ENCODE data around the gene IFIT5.
"Not testable (repeated sequence)": the region's sequence is repeated elsewhere in the genome, so short reads cannot be mapped to it uniquely, and the experiment has no call there.

The IFIT5 gene

DNA sequence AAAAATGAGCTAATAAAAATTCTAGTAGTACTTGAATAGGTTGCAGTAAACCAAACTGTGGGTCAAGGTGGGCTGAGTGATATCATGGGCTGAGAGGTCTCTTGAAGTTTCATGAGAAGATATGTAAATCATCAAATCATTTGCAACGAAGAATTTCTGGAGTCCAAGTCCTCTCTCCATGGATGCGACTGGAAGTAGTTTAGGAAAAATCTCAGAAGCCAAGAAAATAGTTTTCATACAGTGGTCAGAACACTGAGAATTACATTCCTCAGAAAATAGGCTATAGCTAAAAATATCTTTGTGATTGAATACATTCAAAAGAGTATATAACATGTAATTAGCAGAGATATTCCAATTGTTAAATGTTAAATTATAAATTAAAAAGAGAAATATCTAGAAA is 25.6 kb upstream of the IFIT5 start:
- Histone ChIP-seq H3F3A (ENCODE audit: insufficient read depth, low read length) (no peaks in the 10 kb centered on the region), H3K9me2 (ENCODE audit: low read depth, low read length) (no peaks in the 10 kb centered on the region), H3K9ac (ENCODE audit: low read length) (no peak overlapping the region), H3K79me2 (ENCODE audit: insufficient read depth, low read length) (no peaks in the 10 kb centered on the region), H3K4me1 (ENCODE audit: insufficient read depth, low read length, severe bottlenecking) (no peaks in the 10 kb centered on the region), H3K4me2 (ENCODE audit: low read length) (no peak overlapping the region), H4K20me1 (ENCODE audit: insufficient read depth, low read length) (no peaks in the 10 kb centered on the region), H3K36me3 (ENCODE audit: insufficient read depth, low read length) (no peaks in the 10 kb centered on the region), H3K27me3 (ENCODE audit: insufficient read depth, low read length) (no peaks in the 10 kb centered on the region), H3K9me3 (ENCODE audit: low read length) (no peaks in the 10 kb centered on the region), H3K27ac (ENCODE audit: low read depth, low read length, poor library complexity, severe bottlenecking) (no peak overlapping the region), H3K4me3 (ENCODE audit: low read depth, low read length, poor library complexity, severe bottlenecking) (no peak overlapping the region), H2AFZ (ENCODE audit: low read length) (no peak overlapping the region)
- TF ChIP-seq, protein P1, sequence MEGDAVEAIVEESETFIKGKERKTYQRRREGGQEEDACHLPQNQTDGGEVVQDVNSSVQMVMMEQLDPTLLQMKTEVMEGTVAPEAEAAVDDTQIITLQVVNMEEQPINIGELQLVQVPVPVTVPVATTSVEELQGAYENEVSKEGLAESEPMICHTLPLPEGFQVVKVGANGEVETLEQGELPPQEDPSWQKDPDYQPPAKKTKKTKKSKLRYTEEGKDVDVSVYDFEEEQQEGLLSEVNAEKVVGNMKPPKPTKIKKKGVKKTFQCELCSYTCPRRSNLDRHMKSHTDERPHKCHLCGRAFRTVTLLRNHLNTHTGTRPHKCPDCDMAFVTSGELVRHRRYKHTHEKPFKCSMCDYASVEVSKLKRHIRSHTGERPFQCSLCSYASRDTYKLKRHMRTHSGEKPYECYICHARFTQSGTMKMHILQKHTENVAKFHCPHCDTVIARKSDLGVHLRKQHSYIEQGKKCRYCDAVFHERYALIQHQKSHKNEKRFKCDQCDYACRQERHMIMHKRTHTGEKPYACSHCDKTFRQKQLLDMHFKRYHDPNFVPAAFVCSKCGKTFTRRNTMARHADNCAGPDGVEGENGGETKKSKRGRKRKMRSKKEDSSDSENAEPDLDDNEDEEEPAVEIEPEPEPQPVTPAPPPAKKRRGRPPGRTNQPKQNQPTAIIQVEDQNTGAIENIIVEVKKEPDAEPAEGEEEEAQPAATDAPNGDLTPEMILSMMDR (IDR thresholded peaks at IDR 0.05; ENCODE audit: low read length), result no peak
- no peak for TF ChIP-seq EZH2 (IDR thresholded peaks at IDR 0.05; ENCODE audit: borderline replicate concordance, low read length)

DNA sequence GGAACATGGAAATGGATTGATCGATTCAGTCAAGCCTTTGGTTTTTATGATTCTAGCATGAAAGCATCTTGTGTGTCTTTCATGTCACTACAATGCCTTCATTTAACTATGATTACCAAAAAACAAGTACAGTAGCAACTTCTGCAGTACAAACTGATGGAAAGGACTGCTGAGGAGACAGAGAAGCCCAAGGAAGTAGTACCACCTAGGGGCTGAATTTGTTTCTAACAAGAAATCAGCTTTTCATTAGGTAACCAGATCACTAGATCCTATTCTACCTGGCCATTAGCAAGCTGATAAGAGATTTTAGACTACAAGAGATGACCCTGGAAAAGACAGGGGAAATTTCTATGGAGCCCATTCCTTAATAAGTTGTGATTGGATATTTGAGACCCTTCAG is 25.1 kb upstream of the IFIT5 start:
- no peaks in the 10 kb centered on the region for H3K9me2 ChIP-seq (ENCODE audit: low read depth, low read length)
- no peak overlapping the region for H2AFZ ChIP-seq (ENCODE audit: low read length)
- no peak overlapping the region for H3K9ac ChIP-seq (ENCODE audit: low read length)
- no peaks in the 10 kb centered on the region for H4K20me1 ChIP-seq (ENCODE audit: insufficient read depth, low read length)
- TF ChIP-seq, protein P1 (IDR thresholded peaks at IDR 0.05; ENCODE audit: low read length), result no peak; the same call in 1 of the 2 replicates
- no peak for TF ChIP-seq EZH2 (IDR thresholded peaks at IDR 0.05; ENCODE audit: borderline replicate concordance, low read length)
- no peak overlapping the region for H3K4me2 ChIP-seq (ENCODE audit: low read length)
- no peak overlapping the region for H3K27ac ChIP-seq (ENCODE audit: low read depth, low read length, poor library complexity, severe bottlenecking)
- H3K36me3 ChIP-seq (ENCODE audit: insufficient read depth, low read length), result no peaks in the 10 kb centered on the region
- no peaks in the 10 kb centered on the region for H3K79me2 ChIP-seq (ENCODE audit: insufficient read depth, low read length)
- no peaks in the 10 kb centered on the region for H3K4me1 ChIP-seq (ENCODE audit: insufficient read depth, low read length, severe bottlenecking)
- H3K4me3 ChIP-seq (ENCODE audit: low read depth, low read length, poor library complexity, severe bottlenecking), result no peak overlapping the region
- no peaks in the 10 kb centered on the region for H3K9me3 ChIP-seq (ENCODE audit: low read length)
- H3K27me3 ChIP-seq (ENCODE audit: insufficient read depth, low read length), result no peaks in the 10 kb centered on the region
- H3F3A ChIP-seq (ENCODE audit: insufficient read depth, low read length), result no peaks in the 10 kb centered on the region

DNA sequence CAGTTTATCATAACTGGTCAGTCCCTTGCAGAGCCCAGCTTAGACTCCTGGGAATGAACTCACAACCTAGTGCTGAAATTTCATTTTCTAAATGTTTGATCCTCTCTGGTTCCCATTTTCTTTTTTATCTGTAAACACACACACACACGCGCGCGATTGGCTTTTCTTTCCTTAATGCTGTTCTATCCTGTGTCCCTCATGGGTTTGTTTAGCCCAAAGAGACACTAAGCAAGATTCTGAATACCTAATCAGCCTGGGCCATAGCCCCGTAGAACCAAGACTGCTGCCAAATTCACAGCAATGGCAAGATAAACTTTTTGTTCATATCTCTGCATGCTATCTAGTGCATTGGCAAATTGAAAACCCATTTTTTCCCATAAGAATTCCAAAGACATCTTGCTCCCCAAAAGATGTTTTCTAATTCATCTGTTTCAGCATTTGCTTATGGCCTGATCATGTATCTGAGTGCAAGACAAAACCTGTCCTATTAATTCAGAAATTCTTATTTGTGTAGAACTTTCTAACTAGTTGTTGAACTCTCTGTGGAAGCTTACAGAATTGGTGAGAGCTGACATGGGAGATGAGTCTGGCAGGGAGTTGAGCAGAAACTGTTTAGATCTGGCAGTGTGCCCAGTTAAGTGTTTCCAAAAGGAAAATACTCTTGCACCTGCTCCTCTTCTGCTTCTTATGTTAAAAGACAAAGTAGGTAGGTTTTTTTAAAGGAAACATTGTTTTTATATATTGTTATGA is 23.7 kb upstream of the IFIT5 start:
- H3K4me3 ChIP-seq (ENCODE audit: low read depth, low read length, poor library complexity, severe bottlenecking), result no peak overlapping the region
- H3F3A ChIP-seq (ENCODE audit: insufficient read depth, low read length), result no peaks in the 10 kb centered on the region
- H2AFZ ChIP-seq (ENCODE audit: low read length), result no peak overlapping the region
- no peaks in the 10 kb centered on the region for H3K36me3 ChIP-seq (ENCODE audit: insufficient read depth, low read length)
- no peak overlapping the region for H3K4me2 ChIP-seq (ENCODE audit: low read length)
- H3K4me1 ChIP-seq (ENCODE audit: insufficient read depth, low read length, severe bottlenecking), result no peaks in the 10 kb centered on the region
- no peak overlapping the region for H3K9ac ChIP-seq (ENCODE audit: low read length)
- H3K27me3 ChIP-seq (ENCODE audit: insufficient read depth, low read length), result no peaks in the 10 kb centered on the region
- H3K9me2 ChIP-seq (ENCODE audit: low read depth, low read length), result no peaks in the 10 kb centered on the region
- no peaks in the 10 kb centered on the region for H3K79me2 ChIP-seq (ENCODE audit: insufficient read depth, low read length)
- H4K20me1 ChIP-seq (ENCODE audit: insufficient read depth, low read length), result no peaks in the 10 kb centered on the region
- no peaks in the 10 kb centered on the region for H3K9me3 ChIP-seq (ENCODE audit: low read length)
- H3K27ac ChIP-seq (ENCODE audit: low read depth, low read length, poor library complexity, severe bottlenecking), result no peak overlapping the region
- TF ChIP-seq, protein P1 (IDR thresholded peaks at IDR 0.05; ENCODE audit: low read length), result no peak
- TF ChIP-seq EZH2 (IDR thresholded peaks at IDR 0.05; ENCODE audit: borderline replicate concordance, low read length), result no peak

DNA sequence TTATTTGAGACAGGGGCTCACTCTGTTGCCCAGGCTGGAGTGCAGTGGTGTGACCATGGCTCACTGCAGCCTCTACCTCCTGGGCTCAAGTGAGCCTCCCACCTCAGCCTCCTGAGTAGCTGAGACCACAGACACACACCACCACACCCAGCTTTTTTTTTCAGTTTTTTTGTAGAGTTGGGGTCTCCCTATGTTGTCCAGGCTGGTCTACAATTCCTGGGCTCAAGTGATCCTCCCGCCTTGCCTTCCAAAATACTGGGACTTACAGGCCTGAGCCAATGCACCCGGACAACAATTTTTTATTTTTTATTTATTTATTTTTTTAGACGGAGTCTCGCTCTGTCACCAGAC is 23.2 kb upstream of the IFIT5 start:
- not testable (repeated sequence) for H4K20me1 ChIP-seq (ENCODE audit: insufficient read depth, low read length); H3K9ac ChIP-seq (ENCODE audit: low read length); H3K9me2 ChIP-seq (ENCODE audit: low read depth, low read length); H3K79me2 ChIP-seq (ENCODE audit: insufficient read depth, low read length); H3K4me2 ChIP-seq (ENCODE audit: low read length); H3K27me3 ChIP-seq (ENCODE audit: insufficient read depth, low read length); H3K36me3 ChIP-seq (ENCODE audit: insufficient read depth, low read length); H3K4me1 ChIP-seq (ENCODE audit: insufficient read depth, low read length, severe bottlenecking); H3F3A ChIP-seq (ENCODE audit: insufficient read depth, low read length); H3K9me3 ChIP-seq (ENCODE audit: low read length); H3K4me3 ChIP-seq (ENCODE audit: low read depth, low read length, poor library complexity, severe bottlenecking); H2AFZ ChIP-seq (ENCODE audit: low read length); H3K27ac ChIP-seq (ENCODE audit: low read depth, low read length, poor library complexity, severe bottlenecking)
